GM12891 (cell line): ENCODE measurements around the gene PTPRN2.

Experiments used
- POLR2A ChIP-seq: IDR thresholded peaks from 2 replicates; pipeline ENCODE4 v1.6.1; 2011; ENCODE audit warnings: low read depth, low read length, control low read depth
- POLR2AphosphoS5 ChIP-seq: IDR thresholded peaks from 2 replicates; pipeline ENCODE4 v1.6.1; 2011; ENCODE audit warnings: low read depth, low read length, control low read depth
- POU2F2 ChIP-seq: IDR thresholded peaks from 2 replicates; pipeline ENCODE4 v1.6.1; 2011; ENCODE audit warnings: low read depth, mild to moderate bottlenecking, control low read depth, low read length, moderate library complexity
- TAF1 ChIP-seq: IDR thresholded peaks from 2 replicates; pipeline ENCODE4 v1.6.1; 2011; ENCODE audit warnings: low read depth, low read length, control low read depth

GRCh38 chr7:157886711-157887110 is 700.9 kb downstream of the PTPRN2 start:
- no peak for TF ChIP-seq POU2F2
- no peak for TF ChIP-seq POLR2A
- TF ChIP-seq POLR2AphosphoS5: no peak
- TF ChIP-seq TAF1: no peak
